ENCODE measurements around the gene TBC1D2. TPM values are rescaled to one million over a fixed set of nuclear protein-coding genes. Genes with fewer than 3 reads are reported as not detected.

TBC1D2 gene
- total and polyA plus RNA-seq, 2 donors (not counting 3 experiments of a cell fraction or from before 2014, with no cell fraction given), result 3.4 to 4.5 TPM

- dilution Hi-C loops (cut with MboI; ENCODE audit: extremely low pct_ligation_motif_present, low sequenced_read_pairs) (no loop called here), intact Hi-C loops (cut with micrococcal nuclease) (no loop called here)
- no peaks in the 10 kb centered on the region for H3K27me3 ChIP-seq (ENCODE audit: control insufficient read depth in 2 of 2, insufficient read depth in 2 of 2, low read length in 2 of 2)
- H3K4me2 ChIP-seq (ENCODE audit: insufficient read depth, low read length), result no peak overlapping the region
- no peaks in the 10 kb centered on the region for H3K36me3 ChIP-seq (ENCODE audit: control insufficient read depth in 2 of 2, extremely low read depth in 1 of 2, insufficient read depth in 2 of 2, low read length in 2 of 2)
- no TSS peak for BruUV-seq (replicated peaks)
- H4K20me1 ChIP-seq (replicated peaks; ENCODE audit: control insufficient read depth, extremely low read depth, insufficient read depth, low read length), result no peaks in the 10 kb centered on the region
- no peaks in the 10 kb centered on the region for H3K9me3 ChIP-seq (replicated peaks; ENCODE audit: control insufficient read depth, insufficient read depth, low read length)
- FAIRE-seq, result no peak
- POLR2A ChIA-PET, result no interaction called here
- no peak overlapping the region for H2AFZ ChIP-seq (ENCODE audit: low read depth, low read length)
- H3K4me3 ChIP-seq (replicated peaks in 1 of 3; ENCODE audit: insufficient read depth in 1 of 3, low read depth in 1 of 3, low read length in 3 of 3), result no peak overlapping the region
- H3K4me1 ChIP-seq (ENCODE audit: control insufficient read depth, extremely low read depth, insufficient read depth, low read length), result no peaks in the 10 kb centered on the region
- CTCF ChIA-PET, result no interaction called here
- H3K9me1 ChIP-seq (replicated peaks; ENCODE audit: control insufficient read depth, extremely low read depth, insufficient read depth, low read length), result no peaks in the 10 kb centered on the region
- no peak for DNase-seq (ENCODE audit: low read depth, low spot score)
- H3K9ac ChIP-seq (replicated peaks; ENCODE audit: extremely low read depth, insufficient read depth, low read length), result no peak overlapping the region
- TF ChIP-seq FOS (IDR thresholded peaks at IDR 0.05; ENCODE audit: borderline replicate concordance, insufficient read depth, low read length), result no peak
- TF ChIP-seq POLR2AphosphoS5 (IDR thresholded peaks at IDR 0.05; ENCODE audit: insufficient read depth, low read depth, low read length), result no peak
- TF ChIP-seq, protein P1, sequence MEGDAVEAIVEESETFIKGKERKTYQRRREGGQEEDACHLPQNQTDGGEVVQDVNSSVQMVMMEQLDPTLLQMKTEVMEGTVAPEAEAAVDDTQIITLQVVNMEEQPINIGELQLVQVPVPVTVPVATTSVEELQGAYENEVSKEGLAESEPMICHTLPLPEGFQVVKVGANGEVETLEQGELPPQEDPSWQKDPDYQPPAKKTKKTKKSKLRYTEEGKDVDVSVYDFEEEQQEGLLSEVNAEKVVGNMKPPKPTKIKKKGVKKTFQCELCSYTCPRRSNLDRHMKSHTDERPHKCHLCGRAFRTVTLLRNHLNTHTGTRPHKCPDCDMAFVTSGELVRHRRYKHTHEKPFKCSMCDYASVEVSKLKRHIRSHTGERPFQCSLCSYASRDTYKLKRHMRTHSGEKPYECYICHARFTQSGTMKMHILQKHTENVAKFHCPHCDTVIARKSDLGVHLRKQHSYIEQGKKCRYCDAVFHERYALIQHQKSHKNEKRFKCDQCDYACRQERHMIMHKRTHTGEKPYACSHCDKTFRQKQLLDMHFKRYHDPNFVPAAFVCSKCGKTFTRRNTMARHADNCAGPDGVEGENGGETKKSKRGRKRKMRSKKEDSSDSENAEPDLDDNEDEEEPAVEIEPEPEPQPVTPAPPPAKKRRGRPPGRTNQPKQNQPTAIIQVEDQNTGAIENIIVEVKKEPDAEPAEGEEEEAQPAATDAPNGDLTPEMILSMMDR (IDR thresholded peaks at IDR 0.05; ENCODE audit: extremely low read depth in 1 of 2, insufficient read depth in 1 of 2, low read depth in 1 of 2, low read length in 2 of 2), result no peak
- no peak for TF ChIP-seq MYC (IDR thresholded peaks at IDR 0.05; ENCODE audit: low read depth, low read length)
- no peaks in the 10 kb centered on the region for H3K79me2 ChIP-seq (ENCODE audit: control insufficient read depth, insufficient read depth, low read length)
- H3K27ac ChIP-seq (ENCODE audit: insufficient read depth, low read depth, low read length), result no peak overlapping the region
Observed at GRCh38 chr9:98201102-98201501, 54.3 kb downstream of the TBC1D2 start.

DNA sequence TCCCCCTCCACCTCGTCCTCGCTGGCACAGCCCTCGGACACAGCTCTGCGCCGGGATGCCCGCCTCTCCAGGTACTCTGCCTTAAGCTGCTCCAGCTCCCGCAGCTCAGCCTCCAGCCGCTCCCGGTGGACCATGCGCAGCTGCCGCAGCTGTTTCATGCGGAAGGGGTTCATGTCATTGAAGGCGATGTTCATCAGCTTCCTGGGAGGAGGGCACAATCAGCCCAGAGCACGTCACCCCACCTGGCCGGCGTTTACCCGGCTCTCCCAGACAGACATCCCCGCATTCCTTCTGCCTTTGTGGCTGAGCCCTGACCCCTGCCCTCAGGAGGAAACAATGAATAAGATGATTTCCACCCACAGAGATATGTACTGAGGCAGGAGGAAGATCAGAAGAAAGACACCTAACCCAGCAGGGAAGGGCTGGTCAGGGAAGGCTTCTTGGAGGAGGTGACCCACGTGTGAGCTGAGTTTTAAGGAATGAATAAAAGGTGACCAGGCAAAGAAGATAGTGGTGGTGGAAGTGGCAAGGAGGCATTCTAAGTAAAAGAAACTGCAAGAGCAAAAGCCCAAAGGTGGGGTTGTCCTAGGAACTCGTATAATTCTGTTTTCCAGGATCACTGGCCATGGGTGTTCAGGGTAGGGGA is 55.9 kb downstream of the TBC1D2 start:
- CTCF ChIA-PET, result interaction anchor here (1.4 kb wide), 1 partner anchor 56 kb away, joined by 3 read pairs; the partner anchor contains the start of gene TBC1D2
- Histone ChIP-seq H4K20me1 (replicated peaks; ENCODE audit: control insufficient read depth, extremely low read depth, insufficient read depth, low read length) (no peaks in the 10 kb centered on the region), H2AFZ (ENCODE audit: low read depth, low read length) (no peak overlapping the region), H3K9me3 (replicated peaks; ENCODE audit: control insufficient read depth, insufficient read depth, low read length) (no peaks in the 10 kb centered on the region), H3K27ac (ENCODE audit: insufficient read depth, low read depth, low read length) (no peak overlapping the region), H3K4me3 (replicated peaks in 1 of 3; ENCODE audit: insufficient read depth in 1 of 3, low read depth in 1 of 3, low read length in 3 of 3) (no peak overlapping the region), H3K9ac (replicated peaks; ENCODE audit: extremely low read depth, insufficient read depth, low read length) (no peak overlapping the region), H3K9me1 (replicated peaks; ENCODE audit: control insufficient read depth, extremely low read depth, insufficient read depth, low read length) (no peaks in the 10 kb centered on the region), H3K79me2 (ENCODE audit: control insufficient read depth, insufficient read depth, low read length) (no peaks in the 10 kb centered on the region), H3K36me3 (ENCODE audit: control insufficient read depth in 2 of 2, extremely low read depth in 1 of 2, insufficient read depth in 2 of 2, low read length in 2 of 2) (no peaks in the 10 kb centered on the region), H3K27me3 (ENCODE audit: control insufficient read depth in 2 of 2, insufficient read depth in 2 of 2, low read length in 2 of 2) (no peaks in the 10 kb centered on the region), H3K4me1 (ENCODE audit: control insufficient read depth, extremely low read depth, insufficient read depth, low read length) (no peaks in the 10 kb centered on the region), H3K4me2 (ENCODE audit: insufficient read depth, low read length) (no peak overlapping the region)
- BruUV-seq (replicated peaks), result no TSS peak
- dilution Hi-C loops (cut with MboI; ENCODE audit: extremely low pct_ligation_motif_present, low sequenced_read_pairs), result no loop called here
- POLR2A ChIA-PET, result no interaction called here
- no peak for TF ChIP-seq JUN (IDR thresholded peaks at IDR 0.05; ENCODE audit: borderline replicate concordance, insufficient read depth, insufficient read length, low read depth)
- no peak for TF ChIP-seq FOS (IDR thresholded peaks at IDR 0.05; ENCODE audit: borderline replicate concordance, insufficient read depth, low read length)
- TF ChIP-seq, protein P1 (IDR thresholded peaks at IDR 0.05; ENCODE audit: extremely low read depth in 1 of 2, insufficient read depth in 1 of 2, low read depth in 1 of 2, low read length in 2 of 2), result no peak
- no peak for TF ChIP-seq EZH2 (IDR thresholded peaks at IDR 0.05; ENCODE audit: borderline replicate concordance, low read depth, low read length, severe bottlenecking)
- no peak for TF ChIP-seq GATA2 (IDR thresholded peaks at IDR 0.05; ENCODE audit: insufficient read depth, insufficient read length, low read depth, low read length)
- no peak for TF ChIP-seq POLR2A (IDR thresholded peaks at IDR 0.05; ENCODE audit: low read depth, low read length)
- TF ChIP-seq MAX (IDR thresholded peaks at IDR 0.05; ENCODE audit: insufficient read depth, insufficient read length), result no peak
- no peak for TF ChIP-seq POLR2AphosphoS5 (IDR thresholded peaks at IDR 0.05; ENCODE audit: insufficient read depth, low read depth, low read length)
- no peak for TF ChIP-seq MYC (IDR thresholded peaks at IDR 0.05; ENCODE audit: low read depth, low read length)
- DNase-seq (ENCODE audit: low read depth, low spot score) (no peak), FAIRE-seq (no peak)
- intact Hi-C loops (cut with micrococcal nuclease), result no loop called here

Data from endothelial cell of umbilical vein (primary cell).